H1 (cell line): Measurements from ENCODE around the gene LIPJ. TPM values are rescaled to one million over a fixed set of nuclear protein-coding genes. Genes with fewer than 3 reads are reported as not detected.

Source experiments
- CTCF ChIA-PET: fragments of 300-600 bp; sonication (Branson Sonifier 250); formaldehyde crosslinking; loops from one replicate; lab custom pipeline; 2021; ENCODE audit not compliant: partially characterized antibody; lab: Charles Lee
- POLR2A ChIA-PET: fragments of 300-600 bp; sonication (Branson Sonifier 250); formaldehyde crosslinking; loops from one replicate; lab custom pipeline; 2021; ENCODE audit warnings: inconsistent platforms; ENCODE audit not compliant: partially characterized antibody; lab: Charles Lee
- DNase-seq, 2 experiments: peaks; one replicate each; pipeline versions ENCODE4 v3.0.0 to v3.0.0-alpha.2; 2010 to 2022; ENCODE audit warnings: low spot score in 2 of 2, low read depth in 1 of 2, mixed read lengths in 1 of 2
- FAIRE-seq: peaks from 2 replicates; lab custom pipeline; 2011; peaks lifted over from hg19 to GRCh38; lab: Jason Lieb, UNC
- H2AFZ ChIP-seq: 2 replicates; pipeline ENCODE4 v1.8.1; 2012; ENCODE audit warnings: low read length, inconsistent platforms
- H2AK5ac ChIP-seq: 2 replicates; pipeline ENCODE4 v1.6.1; 2013; ENCODE audit warnings: low read depth, low read length
- H2BK120ac ChIP-seq: replicated peaks from 2 replicates; pipeline ENCODE3; 2013; ENCODE audit warnings: low read depth, low read length, inconsistent platforms
- H2BK12ac ChIP-seq: 2 replicates; pipeline ENCODE4 v1.6.1; 2013; ENCODE audit warnings: low read depth, low read length
- H2BK15ac ChIP-seq: 2 replicates; pipeline ENCODE4 v1.6.1; 2013; ENCODE audit warnings: low read length
- H2BK20ac ChIP-seq: 2 replicates; pipeline ENCODE4 v1.6.1; 2013; ENCODE audit warnings: low read length
- H2BK5ac ChIP-seq: 2 replicates; pipeline ENCODE4 v1.6.1; 2013; ENCODE audit warnings: low read depth, low read length
- H3K14ac ChIP-seq: 2 replicates; pipeline ENCODE4 v1.6.1; 2013; ENCODE audit warnings: inconsistent platforms; ENCODE audit not compliant: insufficient read length
- H3K18ac ChIP-seq: 2 replicates; pipeline ENCODE4 v1.6.1; 2013; ENCODE audit warnings: low read length; ENCODE audit errors: extremely low read depth
- H3K23ac ChIP-seq: 2 replicates; pipeline ENCODE4 v1.6.1; 2013; ENCODE audit warnings: inconsistent platforms; ENCODE audit not compliant: insufficient read length
- H3K23me2 ChIP-seq: 2 replicates; pipeline ENCODE4 v1.6.1; 2013; ENCODE audit warnings: low read depth, low read length
- H3K27ac ChIP-seq: 2 replicates; pipeline ENCODE4 v1.6.1; 2011; ENCODE audit warnings: low read depth, low read length, inconsistent platforms
- H3K27me3 ChIP-seq, 4 experiments: replicated peaks in 1 of 4; 1 replicate in 1 of 4; 2 replicates in 3 of 4; pipeline versions ENCODE4 v1.6.1 to v1.8.1; 2011 to 2013; ENCODE audit warnings: low read length in 3 of 4, mild to moderate bottlenecking in 3 of 4, inconsistent platforms in 2 of 4, mixed read lengths in 2 of 4, moderate library complexity in 1 of 4; ENCODE audit not compliant: control insufficient read depth in 3 of 4, insufficient read depth in 3 of 4; ENCODE audit errors: extremely low read depth in 1 of 4
- H3K36me3 ChIP-seq, 4 experiments: 2 replicates each; pipeline versions ENCODE4 v1.6.1 to v1.8.1; 2011 to 2013; ENCODE audit warnings: mild to moderate bottlenecking in 4 of 4, low read length in 3 of 4, moderate library complexity in 2 of 4, control low read depth in 1 of 4, inconsistent platforms in 1 of 4; ENCODE audit not compliant: insufficient read depth in 4 of 4, control insufficient read depth in 2 of 4
- H3K4ac ChIP-seq: replicated peaks from 2 replicates; pipeline ENCODE3; 2013; ENCODE audit warnings: low read length, low read depth, mixed read lengths, inconsistent platforms; ENCODE audit not compliant: insufficient read length
- H3K4me1 ChIP-seq, 4 experiments: replicated peaks in 1 of 4; 1 replicate in 1 of 4; 2 replicates in 3 of 4; pipeline versions ENCODE4 v1.6.1 to v1.8.1; 2011 to 2013; ENCODE audit warnings: low read length in 3 of 4, inconsistent platforms in 2 of 4, mixed read lengths in 1 of 4; ENCODE audit not compliant: insufficient read depth in 4 of 4, control insufficient read depth in 3 of 4
- H3K4me2 ChIP-seq, 2 experiments: 2 replicates each; pipeline versions ENCODE4 v1.6.1 to v1.8.1; 2011 to 2013; ENCODE audit warnings: low read depth in 2 of 2, low read length in 2 of 2, control low read depth in 1 of 2, inconsistent platforms in 1 of 2, mild to moderate bottlenecking in 1 of 2; ENCODE audit not compliant: insufficient read depth in 1 of 2
- H3K4me3 ChIP-seq, 4 experiments: fragments of 200-600, 300-600 bp in 1 of 4; sonication (generic), shearing (Covaris generic), sonication (Bioruptor Twin) in 1 of 4; 2 replicates each; pipeline versions ENCODE4 v1.5.1 to v1.8.1; 2011 to 2016; ENCODE audit warnings: low read length in 4 of 4, low read depth in 3 of 4, control low read depth in 2 of 4, inconsistent platforms in 2 of 4, mild to moderate bottlenecking in 2 of 4, mixed read lengths in 1 of 4, moderate library complexity in 1 of 4; ENCODE audit not compliant: insufficient read depth in 2 of 4; ENCODE audit errors: extremely low read depth in 1 of 4
- H3K56ac ChIP-seq: replicated peaks from 2 replicates; pipeline ENCODE3; 2013; ENCODE audit warnings: low read depth, mild to moderate bottlenecking, mixed read lengths, low read length, inconsistent platforms; ENCODE audit not compliant: insufficient read length
- H3K79me1 ChIP-seq: 2 replicates; pipeline ENCODE4 v1.6.1; 2013; ENCODE audit warnings: low read depth, low read length, control low read depth
- H3K79me2 ChIP-seq, 2 experiments: 2 replicates each; pipeline versions ENCODE4 v1.6.1 to v1.8.1; 2012 to 2013; ENCODE audit warnings: low read length in 2 of 2, mild to moderate bottlenecking in 2 of 2, inconsistent platforms in 1 of 2; ENCODE audit not compliant: insufficient read depth in 2 of 2, control insufficient read depth in 1 of 2
- H3K9ac ChIP-seq, 4 experiments: replicated peaks in 1 of 4; 1 replicate in 1 of 4; 2 replicates in 3 of 4; pipeline versions ENCODE4 v1.6.1 to v1.8.1; 2011 to 2013; ENCODE audit warnings: low read depth in 3 of 4, low read length in 3 of 4, control low read depth in 2 of 4, mild to moderate bottlenecking in 2 of 4, moderate library complexity in 2 of 4, inconsistent platforms in 1 of 4; ENCODE audit errors: extremely low read depth in 1 of 4
- H3K9me3 ChIP-seq, 2 experiments: 2 replicates each; pipeline versions ENCODE4 v1.6.1 to v1.8.1; 2012 to 2013; ENCODE audit warnings: mild to moderate bottlenecking in 2 of 2, moderate library complexity in 2 of 2, control low read depth in 1 of 2, inconsistent platforms in 1 of 2, low read depth in 1 of 2, low read length in 1 of 2, mixed read lengths in 1 of 2; ENCODE audit not compliant: insufficient read depth in 2 of 2
- H4K20me1 ChIP-seq, 2 experiments: replicated peaks in 1 of 2; 2 replicates each; pipeline versions ENCODE3 to v1.8.1; 2011 to 2013; ENCODE audit warnings: inconsistent platforms in 2 of 2, low read length in 2 of 2, mild to moderate bottlenecking in 1 of 2; ENCODE audit not compliant: insufficient read depth in 2 of 2, control insufficient read depth in 1 of 2
- H4K5ac ChIP-seq: 2 replicates; pipeline ENCODE4 v1.6.1; 2013; ENCODE audit warnings: low read length, low read depth, mixed read lengths, inconsistent platforms; ENCODE audit not compliant: insufficient read length
- H4K8ac ChIP-seq: 2 replicates; pipeline ENCODE4 v1.8.0; 2013; ENCODE audit warnings: mild to moderate bottlenecking, moderate library complexity, low read length, inconsistent platforms; ENCODE audit not compliant: insufficient read depth; ENCODE audit errors: extremely low read depth
- H4K91ac ChIP-seq: replicated peaks from 2 replicates; pipeline ENCODE3; 2013; ENCODE audit warnings: low read length, mixed read lengths, inconsistent platforms; ENCODE audit not compliant: insufficient read length
- BACH1 ChIP-seq: IDR thresholded peaks from 2 replicates; pipeline ENCODE4 v1.6.1; 2012; ENCODE audit warnings: low read length, improper control_type of control experiment
- CBX8 ChIP-seq: fragments of 300-800, 300-1000 bp; sonication (generic); IDR thresholded peaks from 2 replicates; pipeline ENCODE4 v1.7.1; 2016; ENCODE audit warnings: low read depth, low read length, borderline replicate concordance
- CTBP2 ChIP-seq: IDR thresholded peaks from 2 replicates; pipeline ENCODE4 v1.7.0; 2011; ENCODE audit warnings: borderline replicate concordance, mild to moderate bottlenecking, moderate library complexity, mixed read lengths, low read length; ENCODE audit not compliant: insufficient read depth, insufficient read length
- HDAC6 ChIP-seq: IDR thresholded peaks from one replicate; pipeline ENCODE4 v1.7.1; 2012; ENCODE audit warnings: low read depth, mild to moderate bottlenecking, inconsistent platforms, low read length, moderate library complexity
- KDM5A ChIP-seq: fragments of 200-600 bp; IDR thresholded peaks from 2 replicates; pipeline ENCODE4 v1.7.1; 2012; ENCODE audit warnings: mild to moderate bottlenecking, low read length, inconsistent platforms, mixed read lengths
- MAX ChIP-seq: IDR thresholded peaks from 2 replicates; pipeline ENCODE4 v1.6.1; 2012; ENCODE audit warnings: inconsistent platforms
- NRF1 ChIP-seq: IDR thresholded peaks from 2 replicates; pipeline ENCODE4 v1.6.1; 2011; ENCODE audit warnings: mild to moderate bottlenecking, low read depth, low read length, improper control_type of control experiment
- POU5F1 ChIP-seq: IDR thresholded peaks from 2 replicates; pipeline ENCODE4 v1.6.1; 2011; ENCODE audit warnings: low read depth, mild to moderate bottlenecking, low read length, moderate library complexity
- RAD21 ChIP-seq, 2 experiments: IDR thresholded peaks in 1 of 2; conservative IDR thresholded peaks in 1 of 2; 2 replicates each; pipeline ENCODE4 v1.6.1; 2011; ENCODE audit warnings: low read depth in 2 of 2, low read length in 2 of 2, improper control_type of control experiment in 1 of 2, inconsistent platforms in 1 of 2, mild to moderate bottlenecking in 1 of 2, moderate library complexity in 1 of 2
- RFX5 ChIP-seq: IDR thresholded peaks from 2 replicates; pipeline ENCODE4 v1.6.1; 2011; ENCODE audit warnings: low read depth, low read length, improper control_type of control experiment, borderline replicate concordance
- SP1 ChIP-seq: IDR thresholded peaks from 2 replicates; pipeline ENCODE4 v1.6.1; 2011; ENCODE audit warnings: low read depth, low read length
- SRF ChIP-seq: IDR thresholded peaks from 2 replicates; pipeline ENCODE4 v1.6.1; 2011; ENCODE audit warnings: mild to moderate bottlenecking, low read depth, low read length, moderate library complexity
- TAF7 ChIP-seq: optimal IDR thresholded peaks from 2 replicates; pipeline ENCODE3; 2011; ENCODE audit warnings: low read depth, mild to moderate bottlenecking, inconsistent platforms, low read length, moderate library complexity, borderline replicate concordance
- WGBS, 2 experiments: shearing (Covaris generic) in 1 of 2; methylation state at CpG; one replicate each; pipeline versions ENCODE4 v1.1.6 to v1.1.7; 2013 to 2015; ENCODE audit warnings: low lambda C conversion rate in 2 of 2, mixed read lengths in 2 of 2, inconsistent platforms in 1 of 2, low coverage in 1 of 2, missing lambda C conversion rate in 1 of 2; ENCODE audit not compliant: insufficient replicate concordance in 2 of 2, insufficient coverage in 1 of 2, insufficient read length in 1 of 2; ENCODE audit errors: extremely low coverage in 1 of 2, missing lambda C conversion rate in 1 of 2; 5-methylcytosine and 5-hydroxymethylcytosine counted together
- polyA plus RNA-seq, 7 experiments: library from polyadenylated mRNA; depleted of rRNA in 3 of 7; stranded (reverse) in 5 of 7; unstranded in 2 of 7; fragments of >200 nt in 5 of 7; fragments of 200-250 nt in 2 of 7; gene quantifications; 1 replicate in 5 of 7; 2 replicates in 1 of 7; 4 replicates in 1 of 7; pipeline versions ENCODE4 v1.2.1 to v1.2.3, GENCODE V29; 2011 to 2013; ENCODE audit warnings: missing spikeins in 2 of 7, mixed read lengths in 2 of 7
- total RNA-seq: library from RNA; stranded (reverse); fragmentation: NEBNext Ultra II Directional; extraction: Animal tissue kit (Norgen Biotek cat#: 25700); gene quantifications from 2 replicates; pipeline ENCODE4 v1.2.1, GENCODE V29; 2021

Gene LIPJ
- total and polyA plus RNA-seq, 2 of the 8 experiments (the other 6 are each of a cell fraction or from before 2014, with no cell fraction given) = not detected

GRCh38 chr10:88616250-88616977 lies 29.9 kb downstream of the LIPJ start:
- Histone ChIP-seq H3K23me2 (no peaks in the 10 kb centered on the region), H3K36me3 (no peaks in the 10 kb centered on the region), H4K20me1 (no peaks in the 10 kb centered on the region), H3K27me3 (no peaks in the 10 kb centered on the region), H3K4me1 (no peaks in the 10 kb centered on the region), H3K4ac (no peak overlapping the region), H3K14ac (no peak overlapping the region), H2BK15ac (no peak overlapping the region), H4K91ac (no peak overlapping the region), H4K5ac (no peak overlapping the region), H3K18ac (no peak overlapping the region), H4K8ac (no peak overlapping the region), H2BK120ac (no peak overlapping the region), H2BK20ac (no peak overlapping the region), H2BK5ac (no peak overlapping the region), H3K9ac (no peak overlapping the region), H3K27ac (no peak overlapping the region), H3K4me2 (no peak overlapping the region), H3K79me1 (no peaks in the 10 kb centered on the region), H3K4me3 (no peak overlapping the region), H2AFZ (no peak overlapping the region), H2BK12ac (no peak overlapping the region), H3K23ac (no peak overlapping the region), H2AK5ac (no peak overlapping the region), H3K9me3 (no peaks in the 10 kb centered on the region), H3K79me2 (no peaks in the 10 kb centered on the region), H3K56ac (no peak overlapping the region)
- FAIRE-seq (no peak), DNase-seq (no peak)
- WGBS, 2 experiments = 85% methylated on average over 18 of the region's 18 CpGs; no CpG with 5 or more reads in 1 of the 2 experiments
- CTCF ChIA-PET = interaction anchor here (1.5 to 2.4 kb wide), 2 partner anchors 33 to 112 kb away, joined by 3 to 11 read pairs; partner anchors contain the start of gene RNLS
- POLR2A ChIA-PET = no interaction called here
- no peak for TF ChIP-seq POU5F1
- TF ChIP-seq BACH1 = no peak
- no peak for TF ChIP-seq SP1
- TF ChIP-seq MAX = no peak
- TF ChIP-seq HDAC6 = no peak
- TF ChIP-seq RAD21 (IDR thresholded peaks at IDR 0.05 in 1 of 2, conservative IDR thresholded peaks at IDR 0.05 in 1 of 2; ENCODE audit: low read depth in 2 of 2, low read length in 2 of 2) = no peak
- no peak for TF ChIP-seq KDM5A
- TF ChIP-seq RFX5 = no peak
- TF ChIP-seq CTBP2 = no peak
- TF ChIP-seq SRF = no peak
- TF ChIP-seq NRF1 = no peak
- TF ChIP-seq CBX8 = no peak
- no peak for TF ChIP-seq TAF7
